ENCODE results near the gene APMAP.
"Not testable (repeated sequence)": the region's sequence is repeated elsewhere in the genome, so short reads cannot be mapped to it uniquely, and the experiment has no call there.

The APMAP gene

DNA sequence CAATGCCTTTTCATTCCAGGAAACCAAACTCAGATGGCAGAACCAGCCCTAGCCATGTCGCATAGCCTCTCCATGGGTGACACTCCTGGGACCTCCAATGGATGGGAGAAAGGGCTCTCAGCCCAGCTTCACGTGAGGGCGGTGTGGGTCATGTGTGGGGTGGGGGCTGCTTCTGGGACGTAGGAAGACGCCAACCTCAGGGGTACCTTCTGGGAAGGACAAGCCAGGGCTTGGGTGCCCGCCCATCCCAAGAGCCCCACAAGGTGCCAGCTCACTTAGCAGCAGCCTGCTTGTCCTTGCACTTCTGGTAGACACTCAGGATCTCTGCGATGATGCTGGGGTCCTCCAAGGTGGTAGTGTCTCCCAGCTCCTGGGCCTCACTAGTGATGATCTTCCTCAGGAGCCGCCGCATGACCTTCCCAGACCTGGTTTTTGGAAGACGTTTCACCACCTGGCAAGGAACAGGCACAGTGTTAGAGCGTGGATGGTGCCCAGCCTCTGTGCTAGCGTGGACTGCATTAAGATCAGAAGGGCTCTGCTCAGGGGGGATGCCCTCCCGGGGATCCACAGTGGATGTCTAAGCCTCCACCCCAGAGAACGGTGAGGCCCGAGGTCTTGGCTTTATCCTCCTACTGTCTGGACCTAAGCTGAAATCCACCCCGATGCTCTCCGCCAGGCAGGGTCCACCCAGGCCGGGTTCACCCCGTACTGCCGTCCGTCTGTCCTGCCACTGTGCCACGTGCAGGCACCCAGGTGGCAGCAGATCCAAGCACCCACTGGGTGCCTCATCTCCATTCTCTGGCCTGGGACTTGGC is 15.1 kb upstream of the APMAP start:
- no peak for DNase-seq (ENCODE audit: low read depth in 1 of 2, low spot score in 1 of 2)

DNA sequence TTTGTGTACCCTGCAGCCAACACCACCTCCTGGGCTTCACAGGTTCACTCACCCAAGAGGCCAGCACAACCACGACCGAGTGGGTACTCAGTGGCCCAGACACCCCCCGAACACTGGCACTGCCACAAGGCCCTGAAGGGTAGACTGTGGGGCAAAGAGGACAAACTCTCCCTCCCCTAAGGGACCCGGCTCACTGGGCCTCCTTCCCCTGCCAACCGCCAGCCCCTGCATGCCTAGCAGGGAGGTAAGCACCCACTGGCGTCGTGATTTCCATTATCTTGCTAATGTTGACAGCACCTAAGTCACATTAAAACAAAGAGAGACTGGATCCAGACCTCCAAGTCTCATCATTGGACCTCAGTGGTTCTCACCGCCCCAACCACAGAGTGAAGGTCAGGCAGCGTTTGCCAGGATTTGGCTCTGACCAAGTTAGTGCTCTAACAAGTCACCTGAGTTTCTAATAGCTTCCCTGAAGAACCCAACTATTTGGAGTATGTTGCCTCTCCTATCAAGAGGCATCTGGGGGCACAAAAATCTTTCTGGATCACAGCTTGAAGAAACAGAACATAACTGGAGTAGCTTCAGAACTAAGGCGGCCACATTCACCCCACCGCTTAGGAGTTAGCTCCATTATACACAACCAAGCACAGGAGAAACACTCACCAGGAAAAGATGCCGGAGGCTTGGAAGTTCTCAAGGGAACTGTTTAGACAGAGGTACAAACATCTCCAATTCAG is 14.0 kb upstream of the APMAP start:
- no peak for DNase-seq (ENCODE audit: low read depth in 1 of 2, low spot score in 1 of 2)

GRCh38 chr20:25005661-25006060 is 13.1 kb upstream of the APMAP start:
- no peak for DNase-seq (ENCODE audit: low read depth in 1 of 2, low spot score in 1 of 2)

DNA sequence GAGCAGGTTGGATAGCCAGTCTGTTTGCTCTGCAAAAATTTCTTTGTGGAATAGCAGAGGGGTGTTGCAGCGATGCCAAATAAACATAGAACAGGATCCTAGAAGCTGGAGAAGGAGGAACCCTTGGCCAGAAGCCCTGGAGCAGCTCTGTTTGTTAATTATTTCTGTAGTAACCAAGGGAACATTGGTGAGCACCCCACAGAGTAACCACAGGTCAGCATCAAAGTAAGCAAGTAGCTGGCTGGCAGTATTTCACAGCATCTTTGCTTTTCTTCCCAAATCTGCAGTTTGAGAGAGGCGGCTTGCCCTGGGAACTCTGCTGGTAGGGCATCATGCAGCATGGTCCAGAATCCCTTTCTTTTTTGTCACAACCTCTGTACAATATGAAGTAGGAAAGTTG is 12.7 kb upstream of the APMAP start:
- DNase-seq (ENCODE audit: low read depth in 1 of 2, low spot score in 1 of 2) = no peak

DNA sequence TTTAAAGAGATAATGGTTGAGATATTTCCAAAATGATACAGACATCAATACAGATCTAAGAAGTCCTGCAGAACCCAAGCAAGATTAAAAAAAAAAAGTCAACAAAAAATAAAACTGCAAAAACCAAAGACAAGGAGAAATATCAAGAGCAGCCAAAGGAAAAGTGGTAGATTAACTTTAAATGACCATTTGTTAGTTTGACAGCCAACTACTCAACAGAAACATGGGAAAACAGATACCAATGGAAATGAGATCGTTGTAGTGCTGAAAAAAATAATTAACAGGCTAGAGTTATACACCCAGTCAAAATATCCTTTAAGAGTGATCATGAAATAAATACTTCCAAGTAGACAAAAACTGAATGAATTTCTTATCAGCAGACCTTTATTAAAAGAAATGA is 10.5 kb upstream of the APMAP start:
- DNase-seq (ENCODE audit: low read depth in 1 of 2, low spot score in 1 of 2) = no peak

DNA sequence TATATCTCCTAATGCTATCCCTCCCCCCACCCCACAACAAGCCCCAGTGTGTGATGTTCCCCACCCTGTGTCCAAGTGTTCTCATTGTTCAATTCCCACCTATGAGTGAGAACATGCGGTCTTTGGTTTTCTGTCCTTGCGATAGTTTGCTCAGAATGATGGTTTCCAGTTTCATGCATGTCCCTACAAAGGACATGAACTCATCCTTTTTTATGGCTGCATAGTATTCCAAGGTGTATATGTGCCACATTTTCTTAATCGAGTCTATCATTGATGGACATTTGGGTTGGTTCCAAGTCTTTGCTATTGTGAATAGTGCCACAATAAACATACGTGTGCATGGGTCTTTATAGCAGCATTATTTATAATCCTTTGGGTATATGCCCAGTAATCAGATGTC is 8.8 kb upstream of the APMAP start:
- DNase-seq (ENCODE audit: low read depth in 1 of 2, low spot score in 1 of 2) = not testable (repeated sequence)

- DNase-seq (ENCODE audit: low read depth in 1 of 2, low spot score in 1 of 2) = no peak
Observed at GRCh38 chr20:25000268-25000801, 7.8 kb upstream of the APMAP start.

GRCh38 chr20:24999568-24999967 is 7.0 kb upstream of the APMAP start:
- no peak for DNase-seq (ENCODE audit: low read depth in 1 of 2, low spot score in 1 of 2)

GRCh38 chr20:24998631-24999445 is 6.3 kb upstream of the APMAP start:
- no peak for DNase-seq (ENCODE audit: low read depth in 1 of 2, low spot score in 1 of 2)

GRCh38 chr20:24998121-24998520 is 5.6 kb upstream of the APMAP start:
- DNase-seq (ENCODE audit: low read depth in 1 of 2, low spot score in 1 of 2) = no peak

DNA sequence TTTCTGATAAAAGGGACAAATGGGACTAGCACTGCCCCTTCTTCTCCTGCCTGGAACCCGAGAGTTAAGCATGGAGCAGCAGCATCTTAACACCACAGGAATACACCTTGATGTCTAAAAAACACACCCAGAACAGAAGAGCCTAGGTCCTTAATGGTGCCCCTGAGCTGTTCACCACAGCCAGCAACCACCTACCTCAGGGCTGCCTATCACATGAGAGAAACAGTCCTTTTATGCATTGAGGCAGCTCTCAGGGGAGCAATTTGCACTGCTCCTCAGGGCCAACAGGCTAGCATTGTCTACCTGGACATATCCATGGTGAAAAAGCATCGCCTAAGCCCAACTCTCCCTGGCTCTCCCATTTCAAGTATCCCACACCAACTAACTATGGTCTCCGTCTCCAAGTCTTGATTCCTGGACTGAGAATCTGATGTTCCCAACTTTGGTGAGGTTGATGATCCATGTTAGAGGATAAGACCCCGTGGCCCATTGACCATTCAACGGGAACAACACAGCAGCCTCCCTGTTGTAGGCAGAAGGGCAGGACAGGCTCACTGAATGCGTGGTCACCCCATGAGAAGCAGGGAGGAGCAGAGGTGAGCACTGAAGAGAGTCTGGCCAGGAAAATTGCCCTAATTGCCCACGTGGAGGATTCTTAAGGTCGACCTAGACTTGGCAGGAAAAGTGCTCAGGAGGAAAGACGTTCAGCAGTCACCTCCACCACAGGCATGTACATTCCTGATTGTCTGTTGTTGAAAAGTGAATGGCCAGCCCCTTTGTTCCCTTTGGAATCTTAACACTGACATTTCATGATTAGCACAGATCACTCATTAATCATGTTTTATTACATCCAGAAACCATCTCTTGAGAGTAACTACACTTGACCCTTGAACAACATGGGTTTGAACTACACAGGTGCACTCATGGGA is 4.2 kb upstream of the APMAP start:
- DNase-seq (ENCODE audit: low read depth in 1 of 2, low spot score in 1 of 2) = no peak

DNA sequence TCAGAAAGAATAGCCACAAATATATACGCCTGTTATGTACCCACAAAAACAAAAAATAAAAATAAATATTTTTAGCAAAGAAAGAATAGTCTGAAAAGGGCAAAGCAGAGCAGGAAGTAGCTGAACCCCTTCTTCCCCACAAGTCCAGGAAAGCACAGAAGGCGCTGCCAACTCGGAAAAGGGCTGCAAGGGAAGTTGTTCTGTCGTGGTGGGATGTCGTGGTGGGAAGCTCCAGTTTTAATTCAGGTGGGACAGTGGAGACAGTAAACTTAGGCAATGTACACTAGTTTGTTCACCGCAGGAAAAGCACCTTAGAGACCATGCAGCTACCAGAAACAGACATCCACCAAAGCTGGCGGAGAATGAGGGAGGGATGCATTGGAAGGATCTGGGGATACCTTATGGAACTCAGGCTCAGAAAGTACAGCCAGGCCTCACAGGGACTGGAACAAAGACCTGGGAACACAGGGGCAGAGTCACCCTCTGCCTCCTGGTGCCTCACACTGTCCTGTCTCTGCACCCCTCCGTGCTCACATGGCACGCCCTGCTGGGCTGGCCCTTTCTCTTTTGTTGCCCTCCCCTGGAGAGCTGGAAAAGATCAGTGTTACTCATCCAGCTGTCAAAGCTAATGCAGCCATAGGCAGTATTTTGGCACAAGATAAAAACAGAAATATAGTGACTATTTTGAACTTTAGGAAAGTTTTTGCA is 3.3 kb upstream of the APMAP start:
- DNase-seq (ENCODE audit: low read depth in 1 of 2, low spot score in 1 of 2) = no peak

- DNase-seq (ENCODE audit: low read depth in 1 of 2, low spot score in 1 of 2) = peak; percentile 59 to 71
Observed at GRCh38 chr20:24994470-24995368, 2.2 kb upstream of the APMAP start.

DNA sequence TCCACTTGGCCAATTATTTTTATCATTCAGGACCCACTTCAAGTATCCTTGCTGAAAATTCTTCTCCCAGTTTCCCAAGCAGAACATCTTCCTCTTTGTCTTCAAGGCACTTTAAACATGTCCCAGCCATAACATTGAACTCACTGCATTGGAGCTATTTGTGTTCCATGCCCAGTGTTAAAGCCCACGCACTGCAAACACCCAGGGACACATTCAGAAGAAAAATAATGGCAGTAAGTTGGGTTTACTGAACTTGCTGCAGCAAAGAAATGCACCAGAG is 1.6 kb upstream of the APMAP start:
- no peak for DNase-seq (ENCODE audit: low read depth in 1 of 2, low spot score in 1 of 2)

DNA sequence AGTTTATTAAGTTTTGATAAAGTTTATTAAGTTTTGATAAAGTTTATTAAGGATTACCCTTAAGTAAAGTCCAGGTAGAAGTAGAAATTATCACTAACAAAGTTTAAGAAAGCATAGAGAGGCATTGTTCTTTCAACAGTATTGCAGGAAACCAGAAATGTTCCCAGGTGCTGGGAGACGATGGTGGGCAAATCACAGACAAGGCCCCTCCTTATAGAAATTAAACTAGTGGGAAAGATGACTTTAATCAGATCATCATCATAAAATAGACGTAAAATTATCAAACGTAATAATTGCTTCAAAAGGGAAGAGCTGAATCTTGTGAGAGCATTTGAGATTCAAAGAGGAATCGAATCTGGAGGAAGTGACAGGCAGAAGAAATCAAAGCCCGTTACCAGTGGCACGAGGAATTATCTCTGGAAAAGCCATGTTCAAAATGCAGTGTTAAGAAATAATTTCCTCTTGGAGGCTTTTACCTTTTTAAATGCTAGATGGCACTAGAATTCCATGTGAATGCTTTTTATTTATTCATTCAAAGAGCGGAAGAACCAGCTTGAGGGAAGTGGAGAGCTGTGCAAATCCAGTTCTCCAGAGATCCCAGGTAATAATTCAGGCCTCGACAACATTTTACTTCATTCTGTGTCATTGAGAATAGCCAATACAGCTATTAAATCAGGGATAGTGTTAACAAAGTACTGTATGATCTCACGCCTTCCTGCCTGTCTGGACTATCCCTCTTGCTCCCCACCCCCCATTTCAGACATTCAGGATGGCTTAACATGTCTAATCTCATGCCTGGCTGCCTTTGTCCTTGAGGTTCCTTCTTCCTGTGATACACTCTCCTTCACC is 1.0 kb upstream of the APMAP start:
- no peak for DNase-seq (ENCODE audit: low read depth in 1 of 2, low spot score in 1 of 2)

DNA sequence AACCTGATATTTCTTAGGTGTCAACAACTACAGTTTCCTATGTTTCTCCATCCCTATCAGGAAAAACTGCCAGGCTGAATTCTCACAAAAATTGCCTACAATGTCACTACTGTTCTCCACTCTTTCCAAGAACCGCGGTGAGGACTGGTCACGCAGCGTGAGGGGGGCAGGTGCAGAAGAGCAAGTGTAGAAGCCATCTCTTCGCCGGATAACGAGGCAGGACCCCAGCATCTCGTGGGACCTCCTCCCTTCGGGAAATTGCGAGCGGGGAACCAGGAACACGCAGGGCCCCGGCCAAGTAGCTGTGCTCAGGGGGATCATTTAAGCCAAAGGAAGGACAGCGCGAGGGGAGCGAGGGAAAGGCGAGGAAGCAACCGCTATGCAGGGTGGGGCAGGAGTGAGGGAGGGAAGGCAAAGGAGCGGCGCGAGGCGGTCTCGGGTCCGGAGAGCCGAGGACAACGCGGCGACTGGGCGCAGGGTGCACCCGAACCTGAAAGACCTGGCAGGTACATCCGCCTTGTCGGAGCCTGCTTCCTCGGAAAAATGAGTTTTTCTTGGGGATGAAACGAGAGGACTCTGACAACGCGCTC is 559 bp downstream of the APMAP start:
- no peak for DNase-seq (ENCODE audit: low read depth in 1 of 2, low spot score in 1 of 2)

- DNase-seq (ENCODE audit: low read depth in 1 of 2, low spot score in 1 of 2) = no peak
Observed at GRCh38 chr20:24990810-24991252, 1.7 kb downstream of the APMAP start.

- no peak for DNase-seq (ENCODE audit: low read depth in 1 of 2, low spot score in 1 of 2)
Observed at GRCh38 chr20:24989162-24989561, 3.4 kb downstream of the APMAP start.
